ENCODE results near the gene CT45A6.
"Not testable (repeated sequence)": the region's sequence is repeated elsewhere in the genome, so short reads cannot be mapped to it uniquely, and the experiment has no call there.

The CT45A6 gene
- long read RNA-seq, result 0 reads

- H3K27ac ChIP-seq (replicated peaks); H3K4me3 ChIP-seq (replicated peaks; ENCODE audit: insufficient read depth, low read length); H3K27me3 ChIP-seq (ENCODE audit: insufficient read depth, poor library complexity, severe bottlenecking); DNase-seq (ENCODE audit: low read depth in 1 of 2, low spot score in 1 of 2): not testable (repeated sequence)
Observed at GRCh38 chrX:135802687-135803086, at the start of gene CT45A6. Gene CT45A6, minus strand, starts transcription at chrX:135802787. Its CDS starts 3,794 bp downstream, at chrX:135798993.

GRCh38 chrX:135837180-135837579, 34.6 kb upstream of the CT45A6 start, which contains the start of gene CT45A7:
Gene CT45A7, minus strand, starts transcription at chrX:135837280. Its CDS starts 3,747 bp downstream, at chrX:135833533.
- H3K4me3 ChIP-seq (replicated peaks; ENCODE audit: insufficient read depth, low read length); H3K27me3 ChIP-seq (ENCODE audit: insufficient read depth, poor library complexity, severe bottlenecking); DNase-seq (ENCODE audit: low read depth in 1 of 2, low spot score in 1 of 2); H3K27ac ChIP-seq (replicated peaks): not testable (repeated sequence)

- not testable (repeated sequence) for H3K4me3 ChIP-seq (replicated peaks; ENCODE audit: insufficient read depth, low read length); H3K27ac ChIP-seq (replicated peaks); H3K27me3 ChIP-seq (ENCODE audit: insufficient read depth, poor library complexity, severe bottlenecking); DNase-seq (ENCODE audit: low read depth in 1 of 2, low spot score in 1 of 2)
Observed at GRCh38 chrX:135819912-135820311, 17.3 kb upstream of the CT45A6 start, which contains the start of gene CT45A2. Gene CT45A2, minus strand, starts transcription at chrX:135820012. Its CDS starts 3,747 bp downstream, at chrX:135816265.

DNA sequence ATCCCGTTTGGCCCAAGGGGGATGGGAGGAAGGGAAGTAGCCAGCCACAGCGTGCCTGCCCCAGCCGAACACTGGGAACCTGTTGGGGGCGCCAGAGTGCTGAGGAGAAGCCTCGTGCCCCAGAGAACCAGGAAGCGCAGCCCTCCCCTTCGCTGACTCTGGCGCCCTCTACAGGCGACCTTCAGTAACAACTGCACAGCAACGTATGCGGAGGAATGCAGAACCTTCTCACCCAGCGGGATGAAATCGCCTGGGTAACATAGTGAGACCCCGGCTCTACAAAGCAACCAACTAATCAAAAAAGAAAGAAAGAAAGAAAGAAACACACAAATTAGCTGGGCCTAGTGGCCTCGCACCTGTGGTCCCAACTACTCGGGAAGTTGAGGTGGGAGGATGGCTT, 17.2 kb downstream of the CT45A6 start, which contains the start of gene CT45A5:
Gene CT45A5 (minus strand): TSS at position 101 of the 400 bp plus-strand sequence. CDS start 3,774 bp downstream, outside the sequence.
- H3K27me3 ChIP-seq (ENCODE audit: insufficient read depth, poor library complexity, severe bottlenecking); DNase-seq (ENCODE audit: low read depth in 1 of 2, low spot score in 1 of 2); H3K4me3 ChIP-seq (replicated peaks; ENCODE audit: insufficient read depth, low read length); H3K27ac ChIP-seq (replicated peaks): not testable (repeated sequence)

DNA sequence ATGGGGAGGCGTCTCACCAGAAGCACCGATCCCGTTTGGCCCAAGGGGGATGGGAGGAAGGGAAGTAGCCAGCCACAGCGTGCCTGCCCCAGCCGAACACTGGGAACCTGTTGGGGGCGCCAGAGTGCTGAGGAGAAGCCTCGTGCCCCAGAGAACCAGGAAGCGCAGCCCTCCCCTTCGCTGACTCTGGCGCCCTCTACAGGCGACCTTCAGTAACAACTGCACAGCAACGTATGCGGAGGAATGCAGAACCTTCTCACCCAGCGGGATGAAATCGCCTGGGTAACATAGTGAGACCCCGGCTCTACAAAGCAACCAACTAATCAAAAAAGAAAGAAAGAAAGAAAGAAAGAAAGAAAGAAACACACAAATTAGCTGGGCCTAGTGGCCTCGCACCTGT, 34.5 kb downstream of the CT45A6 start, which contains the start of gene CT45A3:
Gene CT45A3 (minus strand): TSS at position 101 of the 400 bp plus-strand sequence. CDS start 3,747 bp downstream, outside the sequence.
- H3K27ac ChIP-seq (replicated peaks); H3K27me3 ChIP-seq (ENCODE audit: insufficient read depth, poor library complexity, severe bottlenecking); DNase-seq (ENCODE audit: low read depth in 1 of 2, low spot score in 1 of 2); H3K4me3 ChIP-seq (replicated peaks; ENCODE audit: insufficient read depth, low read length): not testable (repeated sequence)

- not testable (repeated sequence) for DNase-seq (ENCODE audit: low read depth in 1 of 2, low spot score in 1 of 2); H3K4me3 ChIP-seq (replicated peaks; ENCODE audit: insufficient read depth, low read length); H3K27ac ChIP-seq (replicated peaks); H3K27me3 ChIP-seq (ENCODE audit: insufficient read depth, poor library complexity, severe bottlenecking)
Observed at GRCh38 chrX:135744739-135745138, 57.8 kb downstream of the CT45A6 start.

All from HL-60 (cell line).